Loucy (cell line): ENCODE data around the gene ZNF132.

Source experiments
- CTCF ChIP-seq: fragments of 200-600 bp; sonication (generic); conservative IDR thresholded peaks from 2 replicates; pipeline ENCODE4 v1.5.1; 2014; ENCODE audit warnings: mild to moderate bottlenecking, antibody characterized with exemption, low read length
- EZH2phosphoT487 ChIP-seq: fragments of 200-600 bp; IDR thresholded peaks from 2 replicates; pipeline ENCODE4 v1.6.1; 2018; ENCODE audit warnings: antibody characterized with exemption, mild to moderate bottlenecking, moderate library complexity, borderline replicate concordance

DNA sequence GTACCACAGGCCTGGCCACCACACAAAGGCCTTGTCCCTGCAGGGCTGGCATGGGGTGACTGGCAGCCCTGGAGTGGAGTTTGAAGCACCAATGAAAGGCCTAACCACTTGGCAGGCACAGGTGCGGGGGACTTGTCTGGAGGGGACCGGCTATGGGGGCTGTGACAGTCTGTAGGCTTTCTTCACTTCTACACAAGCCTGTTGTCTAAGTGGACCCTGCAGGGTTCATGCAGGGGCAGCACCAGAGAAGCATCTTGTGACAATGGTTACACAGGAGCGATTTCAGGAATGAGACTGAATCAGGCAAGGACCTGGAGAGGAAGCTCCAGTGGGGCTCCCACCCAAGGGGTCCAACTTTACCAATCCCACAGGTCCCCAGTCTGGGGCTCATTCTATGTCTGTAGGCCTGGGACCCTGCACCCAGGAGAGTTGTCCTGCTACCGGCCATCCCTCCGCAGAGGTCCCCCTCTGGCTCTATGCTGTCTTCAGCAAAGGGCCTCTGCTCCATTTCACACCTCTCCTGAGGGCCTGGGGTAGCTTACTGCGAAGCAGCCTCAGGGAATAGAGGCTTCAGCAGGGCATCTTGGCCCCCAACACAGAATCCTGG, 56.9 kb downstream of the ZNF132 start:
- no peak for TF ChIP-seq CTCF
- TF ChIP-seq EZH2phosphoT487: no peak
